GM21390 (cell line): Measurements from ENCODE around the gene AMZ1.
A peak's percentile ranks its signal among the peaks of the same experiment; 100 is the strongest.
"Not testable (repeated sequence)": the region's sequence is repeated elsewhere in the genome, so short reads cannot be mapped to it uniquely, and the experiment has no call there.

Experiments
- ATAC-seq: cut with Tn5 transposase; IDR thresholded peaks from one replicate; pipeline ENCODE4 v1.9.1; 2021; ENCODE audit not compliant: unreplicated experiment

The AMZ1 gene

DNA sequence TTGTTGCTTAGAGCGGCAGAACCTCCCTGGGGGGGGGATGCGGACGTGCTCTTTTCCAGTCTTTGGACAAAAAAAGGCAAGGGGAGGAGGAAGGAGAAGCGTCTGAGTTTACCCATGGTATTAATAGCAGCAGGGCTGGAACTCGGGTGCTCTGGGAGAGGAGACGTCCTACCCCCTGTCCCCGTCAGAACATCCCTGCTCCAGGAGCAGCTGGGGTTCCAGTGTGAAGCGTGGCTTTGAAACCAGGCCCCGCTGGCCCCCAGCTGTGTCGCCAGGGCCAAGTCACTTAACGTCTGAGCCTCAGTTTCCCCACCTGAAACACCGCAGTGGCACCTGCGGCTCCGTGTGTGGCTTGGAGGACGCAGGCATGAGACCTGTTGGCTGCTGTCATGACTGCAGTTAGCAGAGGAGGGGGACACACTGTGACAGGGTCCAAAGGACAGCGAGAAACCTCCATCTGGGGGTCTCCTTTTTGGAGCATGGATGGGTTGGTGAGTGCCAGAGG lies 1.4 kb downstream of the AMZ1 start:
- no peak for ATAC-seq

DNA sequence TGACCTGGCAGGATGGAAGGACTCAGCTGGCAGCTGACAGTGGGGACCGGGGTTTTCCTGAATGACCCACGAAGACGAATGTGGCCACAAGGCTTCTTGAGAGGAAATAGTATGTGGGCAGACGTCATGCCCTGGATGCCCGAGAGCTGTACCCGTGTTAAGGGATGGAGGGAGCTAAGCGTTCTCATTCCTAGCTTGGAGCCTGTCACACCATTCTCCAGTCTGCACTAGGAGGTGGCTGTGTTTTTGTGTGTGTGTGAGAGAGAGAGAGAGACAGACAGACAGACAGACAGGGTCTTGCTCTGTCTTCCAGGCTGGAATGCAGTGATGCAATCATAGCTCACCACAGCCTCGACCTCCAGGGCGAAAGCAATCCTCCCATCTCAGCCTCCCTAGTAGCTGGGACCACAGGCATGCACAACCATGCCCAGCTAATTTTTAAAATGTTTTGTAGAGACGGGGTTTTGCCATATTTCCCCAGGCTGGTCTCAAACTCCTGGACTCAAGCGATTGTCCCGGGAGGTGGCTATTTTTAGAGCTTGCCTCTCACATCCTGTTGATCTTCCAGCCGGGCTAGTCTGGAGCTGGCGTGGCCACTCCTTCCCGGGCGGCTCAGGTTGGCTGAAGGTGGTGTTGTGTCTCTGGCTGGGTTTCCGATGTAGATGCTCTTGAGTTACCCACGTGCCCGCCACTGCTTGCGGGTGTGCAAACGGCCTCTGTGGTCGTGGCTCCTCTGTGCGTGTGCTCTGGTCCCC lies 2.1 kb downstream of the AMZ1 start:
- no peak for ATAC-seq

DNA sequence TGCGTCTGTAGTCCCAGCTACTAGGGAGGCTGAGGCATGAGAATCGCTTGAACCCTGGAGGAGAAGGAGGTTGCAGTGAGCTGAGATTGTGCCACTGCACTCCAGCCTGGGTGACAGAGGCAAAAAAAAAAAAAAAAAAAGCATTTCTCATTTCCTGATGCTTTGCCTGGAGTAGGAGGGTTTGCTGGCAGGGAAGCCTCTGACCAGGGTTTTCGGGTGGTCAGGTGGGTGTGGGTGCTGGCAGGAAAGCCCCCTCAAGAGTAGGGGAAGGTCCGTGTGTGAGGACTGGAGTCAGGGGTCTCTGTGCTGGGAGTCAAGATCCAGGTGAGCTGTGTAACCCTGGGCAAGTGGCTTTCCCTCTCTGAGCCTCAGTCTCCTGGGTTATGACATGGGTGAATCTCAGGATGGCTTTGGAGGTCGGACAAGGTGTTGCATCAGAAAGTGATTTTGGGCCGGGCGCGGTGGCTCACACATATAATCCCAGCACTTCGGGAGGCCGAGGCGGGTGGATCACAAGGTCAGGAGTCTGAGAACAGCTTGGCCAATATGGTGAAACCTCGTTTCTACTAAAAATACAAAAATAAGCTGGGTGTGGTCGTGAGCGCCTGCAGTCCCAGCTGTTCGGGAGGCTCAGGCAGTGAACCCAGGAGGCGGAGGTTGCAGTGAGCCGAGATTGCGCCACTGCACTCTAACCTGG lies 3.2 kb downstream of the AMZ1 start:
- no peak for ATAC-seq

DNA sequence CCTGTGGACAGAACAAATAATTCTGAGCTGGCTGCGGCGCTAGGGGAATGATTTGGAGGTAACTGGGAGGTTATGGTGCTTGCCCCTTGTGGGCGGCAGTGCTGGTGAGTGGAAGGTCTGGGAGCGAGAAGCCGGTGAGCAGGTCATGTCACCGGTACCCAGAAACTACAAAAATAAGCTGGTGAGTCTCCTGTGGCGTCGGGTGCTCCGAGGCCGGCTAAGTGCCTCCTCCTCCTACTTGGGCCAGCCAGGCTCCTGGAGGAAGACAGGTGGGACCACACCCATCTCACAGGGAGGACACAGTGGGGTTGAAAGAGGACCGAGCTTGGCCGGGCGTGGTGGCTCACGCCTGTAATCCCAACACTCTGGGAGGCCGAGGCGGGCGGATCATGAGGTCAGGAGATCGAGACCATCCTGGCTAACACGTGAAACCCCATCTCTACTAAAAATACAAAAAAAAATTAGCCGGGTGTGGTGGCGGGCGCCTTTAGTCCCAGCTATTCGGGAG lies 4.0 kb downstream of the AMZ1 start:
- not testable (repeated sequence) for ATAC-seq

DNA sequence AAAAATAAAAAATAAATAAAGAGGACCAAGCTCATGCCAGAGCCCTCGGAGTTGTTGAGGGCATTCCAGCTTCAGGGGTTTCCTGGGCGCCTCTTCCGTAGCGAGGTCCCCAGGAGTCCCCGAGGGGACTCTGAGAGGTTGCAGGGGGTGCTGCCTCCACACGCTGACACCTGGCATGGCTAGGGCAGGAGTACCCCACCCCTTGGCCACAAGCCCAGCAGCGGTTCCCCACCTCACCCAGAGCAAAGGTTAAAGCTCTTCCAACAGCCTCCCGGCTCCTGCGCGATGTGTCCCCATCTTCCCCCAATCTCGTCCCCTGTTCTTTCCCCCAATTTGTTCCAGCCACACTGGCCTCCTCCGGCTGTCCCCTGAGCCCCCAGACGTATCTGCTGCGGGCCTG lies 4.5 kb downstream of the AMZ1 start:
- ATAC-seq, result no peak

DNA sequence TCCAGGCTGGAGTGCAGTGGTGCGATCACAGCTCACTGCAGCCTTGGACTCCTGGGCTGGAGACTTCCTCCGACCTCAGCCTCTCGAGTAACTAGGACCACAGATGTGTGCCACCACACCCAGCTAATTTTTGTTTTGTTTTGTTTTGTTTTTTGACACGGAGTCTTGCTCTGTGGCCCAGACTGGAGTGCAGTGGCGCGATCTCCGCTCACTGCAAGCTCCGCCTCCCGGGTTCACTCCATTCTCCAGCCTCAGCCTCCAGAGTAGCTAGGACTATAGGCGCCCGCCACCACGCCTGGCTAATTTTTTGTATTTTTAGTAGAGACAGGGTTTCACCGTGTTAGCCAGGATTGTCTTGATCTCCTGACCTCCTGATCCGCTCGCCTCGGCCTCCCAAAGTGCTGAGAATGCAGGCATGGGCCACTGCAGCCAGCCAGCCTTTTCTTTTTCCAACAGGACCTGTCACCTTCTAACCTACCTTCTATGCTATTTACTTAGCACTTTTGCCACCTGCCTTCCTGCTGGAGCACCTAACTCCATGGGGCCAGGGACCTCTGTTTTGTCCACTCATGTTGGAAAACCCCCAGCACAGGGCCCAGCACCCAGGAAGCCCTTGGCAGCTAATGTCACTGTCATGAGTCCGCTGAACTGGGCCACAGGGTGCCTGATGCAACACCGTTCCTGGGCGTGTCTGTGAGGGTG lies 5.6 kb downstream of the AMZ1 start:
- ATAC-seq, result not testable (repeated sequence)

DNA sequence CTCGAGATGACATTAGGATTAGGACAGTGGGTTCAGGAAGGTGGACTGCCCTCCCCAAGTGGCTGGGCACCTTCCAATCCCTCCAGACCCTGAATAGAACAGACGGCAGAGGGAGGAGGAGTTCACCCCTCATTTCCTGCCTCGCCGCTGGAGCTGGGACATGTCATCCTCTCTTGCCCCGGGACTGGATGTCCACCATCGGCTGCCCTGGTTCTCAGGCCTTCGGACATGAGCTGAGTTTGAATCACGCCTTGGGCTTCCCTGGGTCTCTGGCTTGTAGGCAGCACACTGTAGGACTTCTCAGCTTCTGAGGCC lies 6.1 kb downstream of the AMZ1 start:
- not testable (repeated sequence) for ATAC-seq

DNA sequence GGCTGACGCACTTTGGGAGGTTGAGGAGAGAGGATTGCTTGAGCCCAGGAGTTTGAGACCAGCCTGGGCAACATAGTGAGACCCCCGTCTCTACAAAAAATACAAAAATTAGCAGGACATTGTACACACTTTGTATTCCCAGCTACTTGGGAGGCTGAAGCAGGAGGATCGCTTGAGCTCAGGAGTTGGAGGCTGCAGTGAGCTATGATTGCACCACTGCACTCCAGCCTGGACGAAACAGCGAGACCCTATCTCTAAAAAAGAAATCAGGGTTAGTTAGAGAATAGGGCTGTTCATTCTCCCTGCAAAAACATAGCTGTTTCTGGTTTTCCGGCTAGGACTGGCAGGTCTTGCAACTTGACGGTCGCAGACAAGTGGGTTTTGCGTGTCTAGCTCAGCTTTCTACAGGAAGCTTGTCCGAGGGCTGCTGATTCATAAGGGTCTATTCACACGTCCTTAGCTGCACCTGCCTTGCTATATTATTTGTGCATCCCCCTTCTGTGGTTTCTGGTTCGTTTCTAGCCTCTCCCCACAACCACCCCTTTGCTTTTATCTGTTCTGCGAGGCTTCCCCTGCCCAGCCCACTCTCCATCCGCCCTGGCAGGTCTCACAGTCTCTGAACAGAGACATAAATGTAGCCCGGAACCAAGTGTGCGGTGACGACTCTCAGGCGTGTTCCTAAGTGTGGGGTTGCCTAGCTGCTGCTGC lies 10.7 kb downstream of the AMZ1 start:
- peak; percentile 94 for ATAC-seq

DNA sequence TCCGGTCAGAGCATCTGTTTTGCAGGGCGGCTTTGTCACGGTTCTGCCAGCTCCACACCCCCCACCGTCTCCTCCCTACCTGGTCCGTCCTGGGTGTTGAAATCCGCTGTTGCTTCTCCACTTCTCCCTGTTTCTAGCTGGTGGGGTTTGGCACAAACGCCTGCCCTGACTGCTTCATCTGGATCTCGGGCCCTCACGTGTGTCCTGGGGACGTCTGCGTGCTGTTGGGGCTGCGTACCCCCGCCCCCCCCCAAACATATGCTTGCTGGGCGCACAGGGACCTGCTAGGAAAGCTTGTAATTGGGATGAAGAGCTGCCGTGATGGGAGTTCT lies 11.3 kb downstream of the AMZ1 start:
- ATAC-seq, result no peak

DNA sequence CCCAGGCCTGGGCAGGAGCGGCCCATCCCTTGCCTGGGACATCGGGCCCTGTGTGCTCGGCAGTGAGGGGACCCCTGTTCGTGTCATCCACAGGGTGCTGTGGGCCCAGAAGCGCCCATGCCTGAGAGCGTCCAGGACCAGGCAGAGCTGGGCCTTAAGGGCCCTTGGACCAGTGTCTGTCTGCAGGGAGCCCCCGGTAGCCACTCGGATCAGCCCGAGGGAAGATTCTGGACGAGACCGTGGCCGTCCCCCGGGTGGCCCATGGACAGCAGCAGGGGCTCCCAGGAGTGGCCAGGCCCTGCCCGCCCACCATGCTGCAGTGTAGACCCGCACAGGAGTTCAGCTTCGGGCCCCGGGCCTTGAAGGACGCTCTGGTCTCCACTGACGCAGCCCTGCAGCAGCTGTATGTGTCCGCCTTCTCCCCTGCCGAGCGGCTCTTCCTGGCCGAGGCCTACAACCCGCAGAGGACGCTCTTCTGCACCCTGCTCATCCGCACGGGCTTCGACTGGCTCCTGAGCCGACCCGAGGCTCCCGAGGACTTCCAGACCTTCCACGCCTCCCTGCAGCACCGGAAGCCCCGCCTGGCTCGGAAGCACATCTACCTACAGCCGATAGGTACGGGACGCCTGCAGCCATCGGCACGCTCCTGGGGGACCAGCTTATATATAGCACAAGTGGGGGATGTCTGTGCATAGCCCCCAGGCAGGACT lies 12.3 kb downstream of the AMZ1 start:
- no peak for ATAC-seq

DNA sequence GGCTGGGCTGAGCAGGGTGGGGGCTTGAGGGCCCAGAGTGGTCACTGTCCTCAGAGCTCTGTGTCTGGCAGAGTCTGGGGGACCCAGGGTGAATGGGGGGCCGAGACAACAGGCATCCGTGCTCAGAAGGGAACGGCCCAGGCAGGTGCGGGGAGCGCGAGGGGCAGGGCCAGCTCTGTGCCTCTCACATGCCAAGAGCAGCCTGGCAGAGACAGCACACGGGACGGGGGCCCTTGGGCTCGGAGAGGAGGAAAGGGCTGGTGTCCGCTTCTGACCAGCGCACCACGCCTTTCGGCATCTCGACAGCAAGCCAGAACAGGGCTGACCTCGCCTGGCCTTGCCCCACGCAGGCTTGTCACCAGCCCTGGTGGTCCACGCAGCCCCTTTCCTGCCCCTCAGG lies 13.4 kb downstream of the AMZ1 start:
- ATAC-seq, result no peak

DNA sequence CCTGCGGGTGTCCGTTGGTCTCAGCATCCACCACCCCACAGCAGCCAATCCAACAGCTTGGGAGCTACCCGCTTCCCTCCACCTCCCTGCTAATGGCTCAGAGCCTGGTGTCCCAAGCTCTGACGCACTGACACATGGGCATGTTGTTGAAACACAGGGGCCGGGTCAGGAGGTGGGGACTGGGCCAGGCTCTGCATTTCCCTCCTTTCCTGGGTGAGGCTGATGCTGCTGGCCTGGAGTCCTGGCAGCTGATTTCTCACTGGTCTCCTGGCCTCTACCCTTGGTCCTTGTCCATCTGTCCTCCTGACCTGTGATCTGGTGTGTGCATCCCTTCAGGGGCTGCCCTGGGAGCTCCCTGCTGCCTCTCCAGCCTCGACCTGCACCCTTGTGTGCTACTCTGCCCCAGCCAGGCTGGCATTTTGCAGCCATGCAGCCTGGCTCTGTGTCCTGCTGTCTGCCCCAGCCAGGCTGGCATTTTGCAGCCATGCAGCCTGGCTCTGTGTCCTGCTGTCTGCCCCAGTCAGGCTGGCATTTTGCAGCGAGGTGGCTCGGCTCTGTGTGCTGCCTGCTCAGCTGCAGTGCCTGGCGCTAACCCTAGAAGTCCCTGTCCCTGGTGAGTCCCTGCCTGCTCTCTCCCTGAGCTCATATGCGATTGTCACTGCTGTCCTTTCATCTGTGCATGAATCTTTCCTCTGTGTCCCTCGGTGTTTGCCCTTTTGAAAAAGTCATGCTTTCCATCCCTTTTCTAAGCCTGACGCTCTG lies 14.0 kb downstream of the AMZ1 start:
- no peak for ATAC-seq

DNA sequence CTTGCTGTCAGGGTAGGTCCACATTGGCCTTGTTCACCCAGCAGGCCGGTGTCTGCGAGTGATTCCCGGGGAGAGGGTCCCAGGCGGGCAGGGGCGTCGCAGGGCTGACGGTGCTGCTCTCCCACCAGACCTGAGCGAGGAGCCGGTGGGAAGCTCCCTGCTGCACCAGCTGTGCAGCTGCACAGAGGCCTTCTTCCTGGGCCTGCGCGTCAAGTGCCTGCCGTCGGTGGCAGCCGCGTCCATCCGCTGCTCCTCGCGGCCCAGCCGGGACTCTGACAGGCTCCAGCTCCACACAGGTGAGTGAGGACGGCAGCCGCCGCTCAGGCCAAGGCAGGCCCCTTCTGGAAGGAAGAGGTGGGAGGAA lies 14.6 kb downstream of the AMZ1 start:
- no peak for ATAC-seq

DNA sequence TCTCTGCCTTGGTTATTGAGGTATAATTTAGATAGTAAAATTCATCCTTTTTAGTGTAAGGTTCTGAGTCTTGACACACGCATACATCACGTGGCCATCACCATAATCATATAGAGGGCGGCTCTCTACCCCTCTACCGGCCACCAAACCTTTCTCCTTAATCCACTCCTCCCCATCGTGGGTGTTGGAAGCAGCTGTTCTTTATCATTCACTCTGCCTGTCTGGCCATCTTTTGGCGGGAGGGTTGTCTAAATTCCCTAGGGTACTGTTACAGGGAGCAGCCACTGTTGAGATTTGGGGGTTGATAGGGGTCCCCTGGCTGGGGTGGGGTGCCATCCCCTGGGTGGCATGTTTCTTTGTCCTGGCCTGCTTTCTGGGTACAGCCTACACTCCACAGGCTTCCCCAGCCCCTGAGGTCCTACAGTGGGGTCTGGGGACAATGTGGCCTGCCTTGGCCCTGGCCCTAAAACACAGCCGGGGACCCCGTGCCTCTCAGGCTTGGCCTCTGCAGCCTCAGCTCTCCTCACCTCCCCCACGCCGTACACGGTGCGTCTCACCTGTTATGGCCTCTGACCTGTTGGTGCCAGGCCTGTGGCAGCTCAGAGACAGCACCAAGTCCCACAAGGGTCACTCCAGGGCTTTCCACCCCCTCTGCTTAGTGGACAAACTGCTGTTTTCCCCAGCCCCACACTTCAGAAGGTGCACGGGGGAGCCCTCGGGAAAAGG lies 17.5 kb downstream of the AMZ1 start:
- ATAC-seq, result no peak

DNA sequence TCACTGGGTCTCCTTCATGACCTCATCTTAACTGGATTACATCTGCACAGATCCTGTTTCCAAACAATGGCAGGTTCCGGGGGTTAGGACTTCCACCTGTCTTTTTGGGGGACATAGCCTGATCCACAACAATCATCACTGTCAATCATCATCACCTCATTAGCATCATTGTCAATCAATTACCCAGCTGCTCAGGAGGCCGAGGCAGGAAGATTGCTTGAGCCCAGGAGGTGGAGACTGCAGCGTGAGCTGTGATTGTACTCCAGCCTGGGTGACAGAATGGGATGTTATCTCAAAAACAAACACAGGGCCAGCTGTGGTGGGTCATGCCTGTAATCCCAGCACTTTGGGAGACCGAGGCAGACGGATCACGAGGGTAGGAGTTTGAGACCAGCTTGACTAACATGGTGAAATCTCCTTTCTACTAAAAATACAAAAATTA lies 18.7 kb downstream of the AMZ1 start:
- no peak for ATAC-seq

DNA sequence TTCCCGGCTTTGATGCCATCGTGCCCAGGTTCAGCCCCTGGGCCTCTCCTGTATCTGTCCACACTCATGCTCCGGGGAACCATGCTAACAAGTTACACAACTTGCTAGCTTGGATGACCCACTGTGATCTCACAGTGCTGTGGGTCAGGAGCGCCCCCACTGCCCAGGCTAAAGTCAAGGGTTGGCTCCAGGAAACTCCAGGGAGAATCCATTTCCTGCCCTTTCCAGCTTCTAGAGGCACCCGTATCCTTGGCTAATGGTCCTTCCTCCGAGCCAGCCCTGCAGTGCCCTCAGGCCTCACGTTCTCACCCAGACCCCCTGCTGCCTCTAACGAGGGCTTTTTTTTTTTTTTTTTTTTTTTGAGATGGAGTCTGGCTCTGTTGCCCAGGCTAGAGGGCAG lies 19.5 kb downstream of the AMZ1 start:
- no peak for ATAC-seq

DNA sequence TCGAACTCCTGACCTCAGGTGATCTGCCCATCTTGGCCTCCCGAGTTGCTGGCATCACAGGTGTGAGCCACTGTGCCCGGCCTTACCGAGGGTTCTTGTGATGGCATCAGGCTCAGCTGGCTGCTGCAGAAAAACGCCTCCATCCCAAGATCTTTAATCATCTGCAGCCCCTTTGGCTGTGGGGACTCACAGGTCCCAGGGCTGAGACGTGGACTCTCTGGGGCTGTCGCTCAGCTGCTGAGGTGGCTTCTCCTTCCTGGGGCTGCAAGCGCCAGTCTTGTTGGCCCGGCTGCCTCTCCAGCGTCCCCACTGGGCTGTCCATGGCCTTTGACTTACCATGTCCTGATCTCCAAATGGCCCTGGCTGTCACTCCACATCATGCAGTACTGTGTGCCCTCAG lies 20.0 kb downstream of the AMZ1 start:
- no peak for ATAC-seq

DNA sequence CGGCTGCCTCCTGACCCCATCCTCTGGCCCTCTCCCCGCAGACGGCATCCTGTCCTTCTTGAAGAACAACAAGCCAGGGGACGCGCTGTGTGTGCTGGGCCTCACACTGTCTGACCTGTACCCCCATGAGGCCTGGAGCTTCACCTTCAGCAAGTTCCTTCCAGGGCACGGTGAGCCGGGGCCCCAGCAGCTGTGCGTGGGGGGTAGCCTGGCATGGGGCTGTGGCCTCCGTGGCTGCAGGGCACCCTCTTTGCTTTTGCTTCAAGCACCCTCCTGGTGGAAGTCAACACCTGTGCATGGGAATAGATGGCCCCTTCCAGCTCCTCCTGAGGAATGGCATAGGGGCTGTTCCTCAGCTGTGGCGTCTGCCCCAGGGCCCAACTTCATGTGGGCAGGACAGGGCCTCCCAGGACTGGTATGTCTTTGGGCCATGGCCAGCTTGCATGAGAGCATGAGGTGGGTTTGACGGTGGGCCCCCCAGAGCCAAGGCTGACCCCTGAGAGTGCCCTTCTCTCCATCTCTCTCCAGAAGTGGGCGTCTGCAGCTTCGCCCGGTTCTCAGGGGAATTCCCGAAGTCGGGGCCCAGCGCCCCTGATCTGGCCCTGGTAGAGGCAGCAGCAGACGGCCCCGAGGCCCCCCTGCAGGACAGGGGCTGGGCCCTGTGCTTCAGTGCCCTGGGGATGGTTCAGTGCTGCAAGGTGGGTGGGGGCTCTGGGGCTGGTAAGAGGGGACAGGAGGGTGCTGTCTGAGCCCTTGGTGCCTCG lies 20.7 kb downstream of the AMZ1 start:
- ATAC-seq, result no peak
